ENCODE measurements around the gene DNAH2. TPM values are rescaled to one million over a fixed set of nuclear protein-coding genes. Genes with fewer than 3 reads are reported as not detected.
A peak's percentile ranks its signal among the peaks of the same experiment; 100 is the strongest.

Gene DNAH2
- polyA plus RNA-seq, 1 of the 3 experiments (the other 2 are of a cell fraction): 0.13 TPM

DNA sequence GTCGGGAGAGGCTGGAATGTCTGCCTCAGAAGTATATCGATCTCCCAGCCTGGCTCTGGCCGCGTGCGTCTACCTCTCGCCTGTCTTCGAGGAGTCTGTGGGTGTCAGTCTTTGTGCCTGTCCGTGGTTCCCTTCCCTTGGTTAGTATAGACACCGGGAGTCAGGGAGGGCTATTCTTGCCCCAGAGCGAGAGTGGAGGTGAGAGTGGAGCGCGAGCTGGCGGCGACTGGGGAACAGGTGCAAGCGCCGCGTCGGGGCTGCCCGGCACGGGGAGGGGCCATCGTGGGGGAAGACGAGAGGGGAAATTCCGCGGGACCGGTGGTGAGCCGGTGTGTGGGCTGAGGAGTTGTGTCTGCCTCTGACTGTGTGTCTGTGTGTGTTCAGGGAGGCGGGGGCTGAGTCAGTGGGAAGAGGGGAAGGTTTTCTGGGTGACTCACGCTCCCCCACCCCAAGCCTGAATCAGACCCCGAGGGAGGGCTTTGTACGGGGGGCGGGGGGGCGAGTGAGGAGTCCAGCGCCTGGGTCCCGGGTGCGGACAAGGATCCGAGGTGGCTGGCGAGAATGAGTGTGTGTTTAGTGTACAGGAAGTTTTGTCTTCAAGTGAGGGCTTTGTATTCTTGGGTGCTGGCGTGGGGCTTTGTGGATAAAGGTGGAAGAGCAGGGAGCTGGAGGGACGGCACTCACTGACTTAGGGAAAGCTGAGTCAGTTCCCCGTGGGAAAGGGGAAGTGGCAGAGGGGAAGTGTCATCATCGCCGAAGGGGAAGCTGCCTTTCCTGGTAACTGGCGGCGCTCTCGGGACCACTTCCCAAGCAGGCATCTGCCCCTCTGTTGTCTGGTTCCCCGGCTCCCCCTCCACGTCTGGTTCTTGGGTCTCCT lies 125.1 kb downstream of the DNAH2 start (continued):
- no peak for TF ChIP-seq CHD2 (IDR thresholded peaks at IDR 0.05; ENCODE audit: low read length, partially characterized antibody)
- peak; percentile 62; the same call in 1 of the 2 replicates for TF ChIP-seq RXRA (IDR thresholded peaks at IDR 0.05; ENCODE audit: borderline replicate concordance, low read depth)
- TF ChIP-seq FOXJ3 (CRISPR knock-in tag; IDR thresholded peaks at IDR 0.05): no peak
- no peak for TF ChIP-seq RCOR1 (IDR thresholded peaks at IDR 0.05; ENCODE audit: low read length)
- TF ChIP-seq, protein P1, sequence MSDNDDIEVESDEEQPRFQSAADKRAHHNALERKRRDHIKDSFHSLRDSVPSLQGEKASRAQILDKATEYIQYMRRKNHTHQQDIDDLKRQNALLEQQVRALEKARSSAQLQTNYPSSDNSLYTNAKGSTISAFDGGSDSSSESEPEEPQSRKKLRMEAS (IDR thresholded peaks at IDR 0.05; ENCODE audit: low read depth): 0 out of 2 replicates have a peak, but pooled peaks have one; percentile 2
- no peak for TF ChIP-seq GATA2 (CRISPR knock-in tag; IDR thresholded peaks at IDR 0.05)
- TF ChIP-seq EP300 (IDR thresholded peaks at IDR 0.05; ENCODE audit: borderline replicate concordance in 1 of 2, low read depth in 1 of 2, low read length in 1 of 2): peak in 1 of 2 experiments; percentile 27; a peak in 1 of 4 replicates
- TF ChIP-seq TAF1 (IDR thresholded peaks at IDR 0.05; ENCODE audit: borderline replicate concordance, low read depth, low read length): no peak
- no peak for TF ChIP-seq RAD21 (IDR thresholded peaks at IDR 0.05; ENCODE audit: low read length)
- TF ChIP-seq TEAD4 (IDR thresholded peaks at IDR 0.05; ENCODE audit: borderline replicate concordance, insufficient read depth): 0 out of 2 replicates have a peak, but pooled peaks have one; percentile 56
- TF ChIP-seq SIN3A (IDR thresholded peaks at IDR 0.05; ENCODE audit: borderline replicate concordance, low read depth, low read length): no peak; the same call in 1 of the 2 replicates
- TF ChIP-seq, protein P2, sequence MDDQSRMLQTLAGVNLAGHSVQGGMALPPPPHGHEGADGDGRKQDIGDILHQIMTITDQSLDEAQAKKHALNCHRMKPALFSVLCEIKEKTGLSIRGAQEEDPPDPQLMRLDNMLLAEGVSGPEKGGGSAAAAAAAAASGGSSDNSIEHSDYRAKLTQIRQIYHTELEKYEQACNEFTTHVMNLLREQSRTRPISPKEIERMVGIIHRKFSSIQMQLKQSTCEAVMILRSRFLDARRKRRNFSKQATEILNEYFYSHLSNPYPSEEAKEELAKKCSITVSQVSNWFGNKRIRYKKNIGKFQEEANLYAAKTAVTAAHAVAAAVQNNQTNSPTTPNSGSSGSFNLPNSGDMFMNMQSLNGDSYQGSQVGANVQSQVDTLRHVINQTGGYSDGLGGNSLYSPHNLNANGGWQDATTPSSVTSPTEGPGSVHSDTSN (IDR thresholded peaks at IDR 0.05): no peak

DNA sequence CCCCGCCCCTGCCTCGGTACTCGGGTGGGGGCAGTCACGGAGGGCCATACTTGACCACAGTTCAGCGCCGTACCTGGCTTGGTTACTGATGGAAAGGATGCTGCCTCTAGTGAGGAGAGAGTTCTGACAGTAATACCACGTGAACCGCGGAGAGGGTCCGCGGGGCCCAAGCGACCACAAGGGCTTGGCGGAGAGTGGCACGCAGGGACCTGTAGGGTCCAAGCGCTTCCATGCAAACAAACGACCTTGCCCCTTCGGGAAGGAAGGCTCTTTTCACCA lies 125.7 kb downstream of the DNAH2 start:
- H2AFZ ChIP-seq (ENCODE audit: low read depth): no peak overlapping the region
- 1% methylated on average over 16 of the region's 17 CpGs for WGBS (ENCODE audit: low lambda C conversion rate)
- CTCF ChIA-PET: interaction anchor here (0.6 to 4.1 kb wide), 7 partner anchors 8 to 147 kb away, joined by 3 to 37 read pairs (median 5); partner anchors contain the start of genes KDM6B and NAA38

More for the DNA sequence above, 125.7 kb downstream of the DNAH2 start:
- H3K4me3 ChIP-seq (ENCODE audit: low read depth in 2 of 2, low read length in 1 of 2): peak overlapping the region; percentile 66 to 67
- peak overlapping the region; percentile 92 for H3K4me2 ChIP-seq
- no peaks in the 10 kb centered on the region for H3K27me3 ChIP-seq (ENCODE audit: insufficient read depth)
- H3K9me2 ChIP-seq: no peaks in the 10 kb centered on the region
- H3F3A ChIP-seq (replicated peaks; ENCODE audit: insufficient read depth): peaks cover 34% of the 10 kb centered on the region
- no peak for DNase-seq
- peaks cover 61% of the 10 kb centered on the region for H3K79me2 ChIP-seq (ENCODE audit: insufficient read depth)
- peak overlapping the region; percentile 99 for H3K9ac ChIP-seq
- H3K36me3 ChIP-seq (replicated peaks in 1 of 2; ENCODE audit: control insufficient read depth in 1 of 2, insufficient read depth in 2 of 2, low read length in 1 of 2): peaks cover 8 to 33% of the 10 kb centered on the region in 2 experiments
- peaks cover 50% of the 10 kb centered on the region for H4K20me1 ChIP-seq (ENCODE audit: insufficient read depth)
- no peaks in the 10 kb centered on the region for H3K9me3 ChIP-seq
- H3K27ac ChIP-seq (ENCODE audit: low read depth in 2 of 2, low read length in 1 of 2): peak overlapping the region; percentile 95 to 100
- POLR2A ChIA-PET: interaction anchor here (1.2 to 2.2 kb wide), 3 partner anchors 10 to 16 kb away, joined by 3 to 9 read pairs (median 5); partner anchors contain the start of genes CYB5D1, KDM6B and NAA38
- TF ChIP-seq MXI1 (IDR thresholded peaks at IDR 0.05; ENCODE audit: low read depth, low read length) (peak; percentile 46; the same call in 1 of the 2 replicates), CHD2 (IDR thresholded peaks at IDR 0.05; ENCODE audit: low read length, partially characterized antibody) (no peak)
- peaks cover 36 to 43% of the 10 kb centered on the region in 2 experiments for H3K4me1 ChIP-seq (ENCODE audit: control insufficient read depth in 1 of 2, insufficient read depth in 2 of 2, low read depth in 1 of 2, low read length in 1 of 2)

Measured in SK-N-SH (cell line).